GM12892 (cell line): Measurements from ENCODE around the gene HADHA.

Experiments
- POLR2A ChIP-seq: IDR thresholded peaks from 2 replicates; pipeline ENCODE4 v1.6.1; 2011; ENCODE audit warnings: low read depth, low read length, control low read depth
- POLR2AphosphoS5 ChIP-seq: IDR thresholded peaks from 2 replicates; pipeline ENCODE4 v1.6.1; 2011; ENCODE audit warnings: low read depth, low read length, control low read depth

DNA sequence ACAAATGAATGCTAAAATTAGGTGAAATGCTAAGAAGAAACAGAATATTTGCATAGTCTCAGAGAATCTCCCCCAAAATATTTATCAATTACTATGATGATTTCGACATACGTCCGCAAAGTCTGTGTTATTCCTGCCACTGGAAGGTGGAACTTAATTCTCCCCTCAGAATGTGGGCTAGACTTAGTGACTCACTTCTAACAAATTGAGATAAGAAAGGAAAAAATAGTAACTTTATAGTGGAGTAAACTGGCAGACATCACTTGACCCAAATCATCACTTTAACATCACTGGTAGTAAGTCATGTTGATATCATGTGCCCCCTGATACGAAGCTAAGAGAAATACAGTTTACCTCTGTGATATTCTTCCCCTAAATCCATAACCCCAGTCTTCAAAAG lies 23.8 kb upstream of the HADHA start:
- TF ChIP-seq POLR2AphosphoS5 (no peak), POLR2A (no peak)
